Stimulated activated CD8-positive, alpha-beta memory T cell treated with anti-CD3 and anti-CD28 coated beads, Interleukin-15, amount 100 ng/mL, for 4 hours (primary cell): Measurements from ENCODE around the gene ZNF747.
"Not testable (repeated sequence)": the region's sequence is repeated elsewhere in the genome, so short reads cannot be mapped to it uniquely, and the experiment has no call there.

Experiments
- DNase-seq, 2 donors: peaks; one replicate each; pipeline ENCODE4 v3.0.0-alpha.2; 2020; ENCODE audit warnings: low read depth in 2 of 2

Gene ZNF747

GRCh38 chr16:30557957-30558788 lies 23.5 kb upstream of the ZNF747 start, which contains the start of gene ZNF764:
Gene ZNF764 (minus strand): TSS chr16:30558374. CDS start chr16:30558182, 192 bp downstream.
- peak; percentile 95 to 97 for DNase-seq

- DNase-seq: no peak
Measured at GRCh38 chr16:30557707-30557956, 23.0 kb upstream of the ZNF747 start.

- DNase-seq: no peak
Measured at GRCh38 chr16:30556125-30556473, 21.4 kb upstream of the ZNF747 start.

GRCh38 chr16:30555315-30556124 lies 20.9 kb upstream of the ZNF747 start:
- no peak for DNase-seq

GRCh38 chr16:30554557-30555314 lies 20.1 kb upstream of the ZNF747 start:
- DNase-seq: no peak

- no peak for DNase-seq
Measured at GRCh38 chr16:30553393-30553899, 18.8 kb upstream of the ZNF747 start.

GRCh38 chr16:30552956-30553355 lies 18.3 kb upstream of the ZNF747 start:
- no peak for DNase-seq

- DNase-seq: peak; percentile 26 to 37
Measured at GRCh38 chr16:30551781-30552180, 17.1 kb upstream of the ZNF747 start.

GRCh38 chr16:30548416-30549253 lies 14.0 kb upstream of the ZNF747 start:
- DNase-seq: no peak

- no peak for DNase-seq
Measured at GRCh38 chr16:30546115-30546514, 11.5 kb upstream of the ZNF747 start.

GRCh38 chr16:30543067-30543466 lies 8.4 kb upstream of the ZNF747 start:
- no peak for DNase-seq

GRCh38 chr16:30541502-30542329 lies 7.1 kb upstream of the ZNF747 start:
- DNase-seq: no peak

GRCh38 chr16:30540916-30541464 lies 6.3 kb upstream of the ZNF747 start:
- not testable (repeated sequence) for DNase-seq

- DNase-seq: not testable (repeated sequence)
Measured at GRCh38 chr16:30539986-30540526, 5.4 kb upstream of the ZNF747 start.

GRCh38 chr16:30539000-30539964 lies 4.6 kb upstream of the ZNF747 start:
- DNase-seq: no peak

- DNase-seq: not testable (repeated sequence)
Measured at GRCh38 chr16:30536391-30537024, 1.9 kb upstream of the ZNF747 start.

GRCh38 chr16:30535777-30536190 lies 1.1 kb upstream of the ZNF747 start:
- DNase-seq: peak; percentile 37 to 44
